Measurements from ENCODE around the gene UBXN2A.
"Not testable (repeated sequence)": the region's sequence is repeated elsewhere in the genome, so short reads cannot be mapped to it uniquely, and the experiment has no call there.

Gene UBXN2A

DNA sequence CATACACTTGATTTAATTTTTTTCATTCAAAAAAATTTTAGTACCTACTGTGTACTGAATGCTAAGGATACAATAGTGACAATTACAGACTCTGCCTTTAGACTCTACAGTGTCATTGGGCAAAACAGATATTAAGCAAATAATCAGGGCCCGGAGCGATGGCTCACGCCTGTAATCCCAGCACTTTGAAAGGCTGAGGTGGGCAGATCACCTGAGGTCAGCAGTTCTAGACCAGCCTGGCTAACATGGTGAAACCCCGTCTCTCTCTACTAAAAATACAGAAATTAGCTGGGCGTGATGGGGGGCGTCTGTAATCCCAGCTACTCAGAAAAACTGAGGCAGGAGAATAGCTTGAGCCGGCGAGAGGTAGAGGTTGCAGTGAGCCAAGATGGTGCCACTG lies 1.4 kb downstream of the UBXN2A start:
- no peak for DNase-seq (ENCODE audit: low read depth)

DNA sequence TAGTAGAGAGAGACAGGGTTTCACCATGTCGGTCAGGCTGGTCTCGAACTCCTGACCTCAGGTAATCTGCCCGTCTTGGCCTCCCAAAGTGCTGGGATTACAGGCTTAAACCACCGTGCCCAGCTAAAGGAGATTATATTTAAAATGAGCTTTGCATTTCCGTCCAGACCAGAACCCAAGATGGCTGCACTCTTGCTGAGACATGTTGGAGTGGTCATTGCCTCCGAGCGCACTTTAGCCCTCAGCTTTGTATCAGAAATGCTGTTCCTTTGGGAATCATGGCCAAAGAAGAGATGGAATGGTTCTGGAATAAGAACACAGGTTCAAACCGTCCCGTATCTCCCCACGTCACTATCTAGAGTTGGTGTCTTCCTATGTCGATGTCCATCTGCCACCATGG lies 3.4 kb downstream of the UBXN2A start:
- DNase-seq (ENCODE audit: low read depth) = no peak

DNA sequence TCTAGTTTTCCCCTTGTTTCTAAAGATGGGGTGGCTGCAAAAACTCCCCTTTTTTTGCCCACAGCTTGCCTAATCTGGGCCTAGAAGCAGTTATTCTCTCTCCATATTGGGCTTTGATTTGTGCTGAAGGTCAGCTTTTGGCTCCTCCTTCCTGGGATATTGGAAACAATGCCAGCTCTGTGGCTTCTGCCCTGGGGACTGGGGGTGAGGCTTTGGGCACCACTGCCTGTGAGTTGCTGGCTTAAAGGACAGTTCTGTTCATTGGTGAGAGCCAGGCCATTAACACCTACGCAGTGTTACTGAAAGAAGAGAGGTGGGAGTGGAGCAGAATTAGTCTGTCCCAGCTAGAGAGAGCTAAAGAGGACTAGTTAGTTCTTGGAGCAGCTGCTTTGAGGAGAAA lies 4.3 kb downstream of the UBXN2A start:
- no peak for DNase-seq (ENCODE audit: low read depth)

DNA sequence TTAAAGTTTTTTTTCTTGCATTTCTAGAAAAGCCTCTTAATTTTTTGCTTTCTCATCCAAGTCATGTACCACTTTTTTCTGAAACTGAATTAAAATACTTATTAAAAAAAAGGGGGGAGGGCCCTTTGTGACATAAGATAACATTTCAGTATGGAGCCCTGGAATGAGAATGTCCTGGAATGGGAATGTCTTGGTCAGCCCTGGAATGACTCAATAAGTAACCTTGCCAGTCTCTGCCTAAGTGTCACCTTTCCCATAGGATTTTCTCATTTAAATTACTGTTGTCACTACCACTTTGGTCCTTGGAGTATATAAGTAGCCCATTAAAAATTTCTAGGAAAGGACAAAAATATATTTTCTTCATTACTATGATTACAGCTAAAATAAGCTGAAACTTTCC lies 4.7 kb downstream of the UBXN2A start:
- no peak for DNase-seq (ENCODE audit: low read depth)

DNA sequence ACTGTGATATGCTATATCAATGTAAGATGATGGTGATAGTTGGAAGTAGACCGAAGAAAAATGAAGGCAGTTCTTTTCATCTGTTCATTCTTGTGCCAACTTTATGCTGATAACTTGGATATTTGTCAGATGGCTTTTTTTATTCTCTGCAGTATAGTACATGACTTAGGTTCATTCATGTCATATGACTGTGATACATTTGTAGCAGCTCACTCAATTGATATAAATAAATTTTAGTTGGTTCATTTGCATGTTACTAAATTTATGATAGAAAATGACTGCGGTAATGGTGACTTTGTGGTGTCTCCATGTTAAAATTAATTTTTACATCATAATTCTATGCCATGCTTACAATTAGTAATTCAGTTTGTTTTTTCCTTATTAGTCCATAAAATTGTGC lies 7.1 kb downstream of the UBXN2A start:
- DNase-seq (ENCODE audit: low read depth) = no peak

DNA sequence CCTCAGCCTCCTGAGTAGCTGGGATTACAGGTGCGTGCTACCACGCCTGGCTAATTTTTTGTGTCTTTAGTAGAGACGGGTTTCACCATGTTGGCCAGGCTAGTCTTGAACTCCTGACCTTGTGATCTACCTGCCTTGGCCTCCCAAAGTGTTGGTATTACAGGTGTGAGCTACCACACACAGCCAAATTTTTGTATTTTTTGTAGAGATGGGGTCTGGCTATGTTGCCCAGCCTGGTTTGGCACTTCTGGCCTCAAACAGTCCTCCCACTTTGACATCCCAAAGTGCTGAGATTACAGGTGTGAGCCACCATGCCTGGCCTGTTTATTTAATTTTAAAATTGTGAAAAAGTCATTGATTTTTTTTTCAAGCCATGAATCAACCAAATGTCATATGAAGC lies 12.3 kb downstream of the UBXN2A start:
- not testable (repeated sequence) for DNase-seq (ENCODE audit: low read depth)

DNA sequence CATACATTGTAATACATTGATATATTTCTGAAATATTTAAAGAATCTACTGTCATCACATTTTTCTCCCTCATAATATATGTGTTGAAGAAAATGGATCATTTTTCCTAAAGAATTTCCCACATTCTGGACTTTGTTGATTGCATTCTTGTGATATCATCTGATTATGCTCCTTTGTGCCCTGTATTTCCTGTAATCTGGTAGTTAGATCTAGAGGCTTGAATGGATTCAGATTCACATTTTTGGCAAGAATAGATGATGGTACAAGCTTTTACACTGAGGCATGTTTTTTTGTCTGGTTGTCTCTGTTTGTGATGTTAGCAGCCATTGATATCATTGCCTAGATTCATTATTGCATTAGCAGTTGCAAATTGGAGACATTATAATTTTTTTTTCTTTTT lies 13.4 kb downstream of the UBXN2A start:
- no peak for DNase-seq (ENCODE audit: low read depth)

DNA sequence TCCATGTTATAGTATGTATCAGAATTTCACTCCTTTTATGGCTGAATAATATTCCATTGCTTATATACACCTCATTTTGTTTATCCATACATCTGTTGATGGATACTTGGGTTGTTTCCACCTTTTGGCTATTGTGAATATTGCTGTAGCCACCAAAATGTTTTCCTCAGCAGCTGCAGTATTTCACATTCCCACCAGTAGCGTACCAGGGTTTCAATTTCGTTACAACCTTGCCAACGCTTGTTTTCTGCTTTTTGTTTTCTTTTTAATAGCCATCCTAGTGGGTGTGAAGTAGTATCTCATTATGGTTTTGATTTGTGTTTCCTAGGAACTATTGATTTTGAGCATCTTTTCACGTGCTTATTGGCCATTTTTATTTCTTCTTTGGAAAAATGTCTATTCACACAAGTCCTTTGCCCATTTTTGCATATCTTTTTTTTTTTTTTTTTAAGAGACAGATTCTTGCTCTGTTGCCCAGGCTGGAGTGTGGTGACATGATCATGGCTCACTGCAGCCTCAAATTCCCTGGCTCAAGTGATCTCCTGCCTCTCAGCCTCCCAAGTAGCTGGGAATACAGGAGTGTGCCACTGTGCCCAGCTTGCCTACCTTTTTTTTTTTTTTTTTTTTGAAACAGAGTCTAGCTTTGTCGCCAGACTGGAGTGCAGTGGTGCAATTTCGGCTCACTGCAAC lies 14.2 kb downstream of the UBXN2A start:
- no peak for DNase-seq (ENCODE audit: low read depth)

DNA sequence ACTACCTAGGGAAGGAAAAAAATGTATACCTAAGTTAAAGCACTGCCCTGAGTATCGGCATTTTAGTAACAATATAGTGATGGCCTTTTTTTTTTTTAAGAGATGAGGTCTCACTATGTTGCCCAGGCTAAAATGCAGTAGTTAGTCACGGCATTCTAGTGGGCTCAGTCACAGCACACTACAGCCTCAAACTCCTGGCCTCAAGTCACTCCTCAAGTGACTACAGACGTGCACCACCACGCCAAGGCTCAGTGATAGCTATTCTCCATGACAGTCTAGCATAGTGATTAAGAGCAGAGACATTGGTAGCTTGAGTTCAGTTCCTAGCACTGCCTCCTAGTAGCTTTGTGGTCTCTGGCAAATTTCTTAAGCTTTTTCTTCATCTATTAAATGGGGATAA lies 27.6 kb downstream of the UBXN2A start:
- DNase-seq (ENCODE audit: low read depth) = no peak

DNA sequence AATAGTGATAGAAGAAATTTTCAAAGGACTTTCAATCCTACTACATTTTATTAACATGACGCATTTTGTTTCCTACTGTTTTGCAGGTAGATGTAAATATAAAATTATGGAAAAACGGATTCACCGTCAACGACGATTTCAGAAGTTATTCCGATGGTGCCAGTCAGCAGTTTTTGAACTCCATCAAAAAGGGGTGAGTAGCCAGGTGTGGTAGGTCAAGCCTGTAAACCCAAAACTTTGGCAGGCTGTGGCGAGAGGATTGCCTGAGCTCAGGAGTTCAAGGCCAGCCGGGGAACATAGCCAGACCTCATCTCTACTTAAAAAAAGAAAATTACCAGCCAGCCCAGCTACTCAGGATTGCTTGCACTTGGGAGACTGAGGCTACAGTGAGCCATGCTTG lies 36.6 kb downstream of the UBXN2A start:
- DNase-seq (ENCODE audit: low read depth) = no peak

DNA sequence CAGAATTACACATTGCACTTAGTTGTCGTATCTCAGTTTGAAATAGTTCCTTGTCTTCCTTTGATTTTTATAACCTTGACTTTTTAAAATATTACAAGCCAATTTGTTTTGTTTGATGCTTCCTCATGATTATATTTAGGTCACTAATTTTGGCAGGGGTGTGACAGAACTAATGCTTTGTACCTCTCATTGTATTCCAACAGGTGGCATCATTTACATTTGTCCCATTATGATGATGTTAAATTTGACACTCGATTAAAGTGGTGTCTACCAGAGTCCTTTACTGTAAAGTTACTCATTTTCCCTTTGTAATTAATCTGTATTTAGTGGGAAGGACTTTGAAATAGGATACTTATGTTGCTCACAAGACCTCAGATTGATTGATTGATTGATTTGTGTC lies 48.1 kb downstream of the UBXN2A start:
- no peak for DNase-seq (ENCODE audit: low read depth)

DNA sequence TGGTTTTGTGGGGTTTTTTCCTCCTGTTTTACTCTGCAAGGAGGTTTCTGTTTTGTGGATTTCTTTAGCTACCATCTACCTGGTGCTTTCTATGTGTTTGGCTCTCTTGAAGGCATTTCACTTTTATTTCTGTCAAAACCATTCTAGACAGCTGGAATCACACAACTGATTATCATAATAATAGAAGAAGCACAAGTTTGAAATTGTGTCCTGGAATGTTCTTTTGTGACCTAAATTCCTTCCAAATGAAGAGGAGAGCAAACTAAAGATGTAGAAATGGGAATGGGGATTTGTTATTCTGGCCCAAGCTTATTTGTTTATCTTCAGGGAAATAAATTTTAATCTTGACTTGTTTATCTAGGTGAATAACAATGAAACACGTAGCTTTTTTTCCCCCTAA lies 52.7 kb downstream of the UBXN2A start:
- DNase-seq (ENCODE audit: low read depth) = no peak

DNA sequence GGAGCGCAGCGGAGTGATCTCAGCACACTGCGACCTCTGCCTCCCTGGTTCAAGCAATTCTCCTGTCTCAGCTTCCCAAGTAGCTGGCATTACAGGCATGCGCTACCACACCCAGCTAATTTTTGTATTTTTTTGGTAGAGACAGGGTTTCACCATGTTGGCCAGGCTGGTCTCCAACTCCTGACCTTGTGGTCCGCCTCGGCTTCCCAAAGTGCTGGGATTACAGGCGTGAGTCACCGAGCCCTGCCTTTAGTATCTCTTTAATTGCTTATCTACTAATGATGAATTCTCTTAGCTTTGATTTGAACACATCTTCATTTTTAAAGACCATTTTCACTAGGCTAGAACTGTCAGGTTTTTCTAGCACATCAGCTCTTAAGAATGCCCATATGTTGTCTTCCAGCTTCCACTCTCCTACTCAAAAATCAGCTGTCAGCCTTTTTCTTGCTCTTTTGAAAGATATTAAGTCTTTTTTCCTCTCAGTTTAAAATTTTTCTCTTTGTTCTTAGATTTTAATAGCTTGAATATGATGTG lies 53.5 kb downstream of the UBXN2A start:
- no peak for DNase-seq (ENCODE audit: low read depth)

DNA sequence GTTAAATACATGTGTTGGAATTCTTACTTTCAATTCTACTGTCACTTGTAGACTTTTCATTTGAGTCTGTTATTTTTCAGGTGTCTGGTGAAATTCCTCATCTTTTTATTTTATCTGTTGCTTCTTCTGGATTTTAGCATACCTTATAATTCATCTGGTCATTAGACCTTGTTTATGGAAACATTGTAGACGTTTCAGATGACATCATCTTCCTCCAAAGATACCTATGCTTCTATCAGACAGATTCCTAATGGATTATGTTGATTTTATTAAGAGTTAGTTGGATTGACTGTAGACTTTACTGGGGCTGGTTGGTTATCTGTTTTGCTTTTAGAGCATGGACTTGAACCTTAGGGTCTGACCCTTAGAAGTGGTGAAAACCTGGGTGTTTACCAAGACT lies 54.3 kb downstream of the UBXN2A start:
- DNase-seq (ENCODE audit: low read depth) = no peak

DNA sequence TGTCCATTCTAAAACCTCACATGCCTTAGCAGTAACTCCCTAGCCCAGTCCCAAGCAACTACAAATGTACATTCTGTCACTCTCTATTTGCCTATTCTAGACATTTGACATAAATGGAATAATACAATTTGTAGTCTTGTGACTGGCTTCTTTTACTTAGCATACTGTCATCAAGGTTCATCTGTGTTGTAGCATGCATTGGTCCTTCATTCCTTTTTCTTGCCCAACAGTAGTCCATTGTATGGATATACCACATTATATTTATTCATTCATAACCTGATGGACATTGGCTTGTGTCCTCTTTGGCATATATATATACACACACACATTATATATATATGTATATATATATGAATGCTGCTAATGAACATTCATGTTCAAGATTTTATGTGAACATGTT lies 67.4 kb downstream of the UBXN2A start:
- DNase-seq (ENCODE audit: low read depth) = no peak

DNA sequence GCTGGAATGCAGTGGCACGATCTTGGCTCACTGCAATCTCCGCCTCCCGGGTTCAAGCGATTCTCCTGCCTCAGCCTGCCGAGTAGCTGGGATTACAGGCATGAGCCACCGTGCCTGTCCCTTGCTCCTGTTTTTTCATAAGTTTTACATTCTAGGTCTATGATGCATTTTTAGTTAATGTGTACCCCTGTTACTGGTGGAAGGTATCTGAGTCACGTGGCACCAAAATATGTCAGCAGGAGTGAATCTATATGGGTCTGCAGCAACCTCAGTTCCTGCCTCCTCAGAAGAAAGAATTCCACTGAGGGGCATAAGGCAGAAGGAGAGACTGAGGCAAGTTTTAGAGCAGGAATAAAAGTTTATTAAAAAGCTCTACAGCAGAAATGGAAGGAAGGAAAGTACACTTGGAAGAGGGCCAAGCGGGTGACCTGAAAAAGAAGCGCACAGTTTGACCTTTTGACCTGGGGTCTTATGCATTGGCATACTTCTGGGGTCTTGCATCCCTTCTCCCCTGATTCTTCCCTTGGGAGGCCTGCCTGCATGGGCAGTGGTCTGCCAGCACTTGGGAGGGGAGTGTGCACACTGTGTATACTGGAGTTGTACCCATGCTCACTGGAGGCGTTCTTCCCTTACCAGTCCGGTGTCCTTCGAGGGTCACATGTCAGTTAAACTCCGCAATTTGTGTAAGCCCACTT lies 68.6 kb downstream of the UBXN2A start:
- DNase-seq (ENCODE audit: low read depth) = no peak

DNA sequence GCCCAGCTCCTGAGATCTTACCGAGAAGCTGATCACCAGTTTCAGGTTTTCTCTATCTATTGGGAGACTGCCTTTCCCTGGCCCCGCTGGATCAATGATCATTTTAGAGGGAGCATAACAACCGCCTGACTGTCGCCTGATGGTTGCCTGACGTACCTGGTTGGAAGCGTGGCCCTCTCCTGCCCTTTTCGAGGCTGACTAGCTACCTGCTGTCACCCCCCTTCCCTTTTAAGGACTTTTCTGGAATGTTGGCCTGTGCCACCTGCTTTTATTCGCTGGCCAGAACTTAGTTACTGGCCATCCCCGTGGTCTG lies 69.1 kb downstream of the UBXN2A start:
- no peak for DNase-seq (ENCODE audit: low read depth)

DNA sequence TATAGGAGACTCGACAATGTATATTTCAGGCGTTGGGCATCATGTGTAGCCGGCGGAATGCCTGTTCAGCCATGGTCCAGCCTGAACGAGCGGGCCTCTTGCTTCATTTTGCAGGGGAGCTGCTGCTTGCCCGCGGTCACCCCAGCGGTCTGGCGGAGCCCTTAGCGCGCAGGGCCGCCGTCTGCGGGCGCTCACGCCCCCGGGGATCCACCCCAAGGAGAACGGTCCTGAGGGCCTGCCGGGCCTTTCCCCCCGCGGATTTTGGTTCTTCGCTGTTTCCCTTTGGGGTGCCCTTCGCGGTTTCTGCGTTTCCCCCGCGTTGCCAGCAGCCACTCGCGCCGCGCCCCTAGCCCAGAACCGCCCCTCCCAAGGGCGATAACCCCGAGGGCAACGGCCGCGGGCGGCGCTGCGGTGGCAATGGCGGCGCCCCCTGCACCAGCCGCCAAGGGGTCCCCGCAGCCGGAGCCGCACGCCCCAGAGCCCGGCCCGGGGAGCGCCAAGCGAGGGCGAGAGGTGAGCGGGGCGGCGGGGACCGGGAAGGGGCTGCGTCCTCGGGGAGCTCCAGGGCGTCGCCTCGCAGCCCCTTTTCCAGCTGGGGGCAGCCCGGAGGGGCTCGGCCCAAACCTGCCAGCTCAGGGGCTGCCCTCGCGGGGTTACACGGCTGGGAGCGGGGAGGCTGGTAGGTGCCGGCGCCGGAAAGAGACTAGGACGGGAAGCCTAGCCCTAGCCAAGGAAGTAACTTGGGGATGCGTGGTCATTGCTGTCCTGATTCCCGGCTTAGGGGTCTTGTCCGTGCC lies 69.6 kb downstream of the UBXN2A start, which contains the start of gene MFSD2B:
MFSD2B (plus strand) TSS at position 406 of the 797 bp plus-strand sequence; CDS start at position 418, 12 bp downstream.
- DNase-seq (ENCODE audit: low read depth) = no peak

DNA sequence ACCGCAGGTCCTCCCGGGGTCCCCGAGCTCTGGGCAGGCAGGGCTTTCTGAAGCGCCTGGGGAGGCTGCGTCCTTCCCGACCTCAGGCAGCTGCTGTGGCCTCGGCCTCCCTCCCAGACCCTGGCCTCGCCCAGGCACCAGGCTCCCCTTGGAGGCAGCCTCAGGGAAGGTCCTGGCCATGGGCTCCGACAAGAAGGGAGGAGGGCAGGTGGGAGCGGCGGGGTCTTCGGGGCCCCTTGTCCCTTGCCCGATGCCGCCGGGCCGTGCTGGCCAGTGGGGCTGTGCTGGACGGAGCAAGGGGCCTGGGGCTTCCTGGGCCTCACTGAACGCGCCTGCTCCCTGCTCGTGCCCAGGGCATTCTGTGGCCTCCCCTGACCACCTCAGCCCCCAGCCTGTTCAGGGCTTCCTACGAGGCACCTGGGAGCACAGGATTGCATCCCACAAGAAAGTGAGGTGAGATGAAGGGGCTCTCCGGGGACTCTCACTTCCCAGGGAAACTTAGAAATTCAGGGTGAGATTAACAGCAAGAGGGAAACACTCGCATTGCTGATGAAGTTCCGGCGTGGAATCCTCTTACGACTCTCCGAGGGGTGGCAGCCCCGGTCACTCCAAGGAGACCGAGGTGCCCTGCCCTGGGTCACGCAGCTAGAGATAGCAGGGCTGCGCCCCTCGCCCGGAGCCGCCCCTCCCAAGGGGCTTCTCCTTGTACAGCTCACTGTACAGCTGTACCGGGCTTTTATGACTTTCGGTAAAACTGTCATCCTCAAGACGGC lies 70.4 kb downstream of the UBXN2A start:
- no peak for DNase-seq (ENCODE audit: low read depth)

DNA sequence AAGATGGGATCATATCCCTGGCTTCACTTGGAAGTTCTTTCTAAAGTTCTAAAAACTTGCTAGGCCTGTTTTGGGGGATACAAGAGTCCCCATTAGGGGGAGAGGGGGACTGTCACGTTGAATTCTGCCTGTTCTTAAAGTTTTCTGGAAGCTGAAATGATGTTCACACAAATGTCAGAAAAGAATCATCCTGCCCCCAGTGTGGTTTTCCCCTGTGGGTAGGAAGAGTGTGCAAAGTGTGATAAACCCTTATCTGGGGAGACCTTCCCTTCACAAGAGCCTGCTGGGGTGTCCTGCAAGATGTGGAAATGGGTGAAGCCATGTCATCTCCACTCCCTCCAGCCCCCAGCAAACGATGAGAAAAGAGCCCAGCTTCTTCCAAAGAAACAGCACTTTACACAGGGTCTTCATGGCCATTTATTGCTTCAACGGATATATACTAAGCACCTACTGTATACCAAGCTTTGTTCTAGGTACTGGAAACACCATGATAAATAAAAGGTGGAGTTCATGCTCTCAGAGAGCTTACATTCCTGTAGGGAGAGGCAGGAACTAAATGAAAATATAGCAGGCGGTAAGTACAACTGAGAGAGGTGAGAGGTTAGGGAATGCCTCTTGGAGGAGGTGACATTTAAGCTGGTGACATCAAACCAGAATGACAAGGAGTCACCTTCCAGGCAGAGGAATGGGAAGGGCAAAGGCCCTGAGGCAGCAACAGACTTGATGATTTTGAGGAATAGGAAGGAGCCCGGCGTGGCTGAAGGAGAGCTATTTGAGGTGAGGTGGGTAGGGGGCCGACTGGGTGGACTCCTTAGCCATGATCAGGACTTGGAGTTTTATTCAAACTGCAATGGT lies 71.2 kb downstream of the UBXN2A start:
- DNase-seq (ENCODE audit: low read depth) = no peak

DNA sequence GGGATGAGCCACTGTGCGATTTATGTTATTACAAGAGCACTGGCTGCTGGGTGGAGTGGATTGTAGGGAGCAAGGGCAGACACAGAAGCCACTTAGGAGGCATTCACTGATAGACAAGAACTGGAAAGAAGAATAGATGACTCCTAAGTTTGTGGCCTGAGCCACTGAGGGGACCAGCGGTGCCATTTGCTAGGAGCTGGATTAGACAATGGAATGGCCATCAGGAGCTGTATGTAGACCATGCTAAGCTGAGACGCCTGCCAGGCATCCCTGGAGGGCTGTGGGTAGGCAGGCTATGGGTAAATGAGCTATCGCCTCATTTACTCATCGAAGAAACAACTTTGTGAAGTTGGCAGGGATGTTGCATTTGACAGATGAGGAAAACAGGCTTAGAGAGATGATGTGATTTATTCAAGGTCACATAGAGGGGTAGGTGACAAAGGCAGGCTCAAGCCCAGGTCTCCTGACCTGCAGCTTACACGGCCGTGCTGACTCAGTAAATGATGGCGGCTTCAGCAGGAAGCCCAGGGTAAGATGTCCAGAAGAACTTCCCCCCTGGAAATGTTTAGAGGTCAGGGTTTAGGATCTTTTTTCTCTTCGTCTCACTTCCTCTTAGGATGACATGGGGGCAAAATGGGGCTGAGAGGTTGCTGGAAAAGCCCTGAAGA lies 72.4 kb downstream of the UBXN2A start:
- no peak for DNase-seq (ENCODE audit: low read depth)
